CD4-positive, alpha-beta memory T cell (primary cell): ENCODE data around the gene AGBL4. TPM values are rescaled to one million over a fixed set of nuclear protein-coding genes. Genes with fewer than 3 reads are reported as not detected.
A peak's percentile ranks its signal among the peaks of the same experiment; 100 is the strongest.

ENCODE experiments used
- CTCF ChIA-PET: fragments of 350-600 bp; sonication (Branson Sonifier 250); formaldehyde crosslinking; loops from one replicate; lab custom pipeline; 2021; ENCODE audit warnings: inconsistent platforms; ENCODE audit not compliant: partially characterized antibody; lab: Charles Lee
- POLR2A ChIA-PET: fragments of 350-600 bp; sonication (Branson Sonifier 250); formaldehyde crosslinking; loops from one replicate; lab custom pipeline; 2021; ENCODE audit not compliant: partially characterized antibody; lab: Charles Lee
- DNase-seq, 5 donors: peaks; one replicate each; pipeline versions ENCODE4 v3.0.0 to v3.0.0-alpha.2; 2020 to 2022; ENCODE audit warnings: mixed read lengths in 1 of 5
- H3K27ac ChIP-seq: one replicate; pipeline ENCODE4 v1.7.0; 2013; ENCODE audit warnings: low read depth, low read length
- H3K27me3 ChIP-seq: 2 replicates; pipeline ENCODE4 v1.7.0; 2013; ENCODE audit warnings: mild to moderate bottlenecking, low read length, moderate library complexity; ENCODE audit not compliant: insufficient read depth
- H3K36me3 ChIP-seq: 2 replicates; pipeline ENCODE4 v1.7.0; 2013; ENCODE audit warnings: mild to moderate bottlenecking, low read length, moderate library complexity; ENCODE audit not compliant: insufficient read depth
- H3K4me1 ChIP-seq: 2 replicates; pipeline ENCODE4 v1.7.0; 2013; ENCODE audit warnings: mild to moderate bottlenecking, low read length, moderate library complexity; ENCODE audit not compliant: insufficient read depth
- H3K4me3 ChIP-seq, 2 donors: one replicate each; pipeline ENCODE4 v1.7.0; 2013; ENCODE audit warnings: low read length in 2 of 2, mild to moderate bottlenecking in 1 of 2
- H3K9me3 ChIP-seq, 2 donors: one replicate each; pipeline ENCODE4 v1.7.0; 2013; ENCODE audit warnings: low read length in 2 of 2, control low read depth in 1 of 2; ENCODE audit not compliant: control insufficient read depth in 1 of 2
- H3K27ac Mint-ChIP-seq, 7 donors: one replicate each; pipeline ENCODE4 v1.8.0; 2020 to 2021; ENCODE audit warnings: mixed read lengths in 7 of 7, mild to moderate bottlenecking in 6 of 7, inconsistent platforms in 3 of 7, moderate library complexity in 3 of 7
- H3K27me3 Mint-ChIP-seq, 2 donors: one replicate each; pipeline ENCODE4 v1.8.0; 2020 to 2021; ENCODE audit warnings: mixed read lengths in 2 of 2
- H3K36me3 Mint-ChIP-seq, 2 donors: one replicate each; pipeline ENCODE4 v1.8.0; 2020 to 2021; ENCODE audit warnings: mixed read lengths in 2 of 2, inconsistent platforms in 1 of 2, mild to moderate bottlenecking in 1 of 2
- H3K4me1 Mint-ChIP-seq, 4 donors: one replicate each; pipeline ENCODE4 v1.8.0; 2020 to 2021; ENCODE audit warnings: mixed read lengths in 4 of 4, mild to moderate bottlenecking in 1 of 4
- H3K4me3 Mint-ChIP-seq, 8 donors: one replicate each; pipeline ENCODE4 v1.8.0; 2020 to 2021; ENCODE audit warnings: mixed read lengths in 8 of 8, mild to moderate bottlenecking in 7 of 8, moderate library complexity in 6 of 8, inconsistent platforms in 3 of 8
- H3K9me3 Mint-ChIP-seq, 8 donors: one replicate each; pipeline ENCODE4 v1.8.0; 2020 to 2021; ENCODE audit warnings: mixed read lengths in 8 of 8, mild to moderate bottlenecking in 5 of 8, inconsistent platforms in 3 of 8, moderate library complexity in 1 of 8
- intact Hi-C: fragments of 100-400 bp; cut with micrococcal nuclease; formaldehyde crosslinking; loops from one replicate; pipeline ENCODE4 v1.15.1; 2023
- polyA plus RNA-seq, 2 donors: library from polyadenylated mRNA; unstranded; fragments of 300-500 nt; fragmentation: Illumina TruSeq; gene quantifications; one replicate each; pipeline ENCODE4 v1.2.3, GENCODE V29; 2021
- total RNA-seq, 2 experiments: library from RNA; stranded (reverse); gene quantifications; one replicate each; pipeline ENCODE4 v1.2.3, GENCODE V29; 2021

Gene AGBL4
- total and polyA plus RNA-seq, 4 experiments from 2014 or later, result not detected

GRCh38 chr1:48558366-48558765 lies 1465.4 kb downstream of the AGBL4 start:
- H3K4me1 ChIP-seq, result no peaks in the 10 kb centered on the region
- peaks cover 0 to 3% (median 0%) of the 10 kb centered on the region in 8 donors for H3K9me3 Mint-ChIP-seq
- intact Hi-C loops, result no loop called here
- H3K9me3 ChIP-seq, result no peaks in the 10 kb centered on the region
- H3K27me3 Mint-ChIP-seq, result peaks cover 0 to 10% of the 10 kb centered on the region in 2 donors
- ChIA-PET POLR2A (no interaction called here), CTCF (no interaction called here)
- no peaks in the 10 kb centered on the region for H3K4me1 Mint-ChIP-seq
- no peaks in the 10 kb centered on the region for H3K36me3 Mint-ChIP-seq
- H3K27ac ChIP-seq, result no peak overlapping the region
- no peak overlapping the region for H3K27ac Mint-ChIP-seq
- no peak overlapping the region for H3K4me3 ChIP-seq
- DNase-seq, result no peak
- H3K36me3 ChIP-seq, result no peaks in the 10 kb centered on the region
- no peaks in the 10 kb centered on the region for H3K27me3 ChIP-seq
- H3K4me3 Mint-ChIP-seq, result no peak overlapping the region

- CTCF ChIA-PET, result no interaction called here
- Mint-ChIP-seq H3K27me3 (peaks cover 0 to 7% of the 10 kb centered on the region in 2 donors), H3K4me1 (no peaks in the 10 kb centered on the region), H3K27ac (no peak overlapping the region), H3K9me3 (peaks cover 0 to 2% (median 0%) of the 10 kb centered on the region in 8 donors), H3K36me3 (no peaks in the 10 kb centered on the region), H3K4me3 (no peak overlapping the region)
- no peak overlapping the region for H3K27ac ChIP-seq
- POLR2A ChIA-PET, result no interaction called here
- intact Hi-C loops, result no loop called here
- H3K4me3 ChIP-seq, result no peak overlapping the region
- H3K9me3 ChIP-seq, result no peaks in the 10 kb centered on the region
- H3K4me1 ChIP-seq, result no peaks in the 10 kb centered on the region
- no peaks in the 10 kb centered on the region for H3K27me3 ChIP-seq
- H3K36me3 ChIP-seq, result no peaks in the 10 kb centered on the region
- no peak for DNase-seq
Measured at GRCh38 chr1:48556186-48556850, 1467.4 kb downstream of the AGBL4 start.

GRCh38 chr1:48555271-48555670 lies 1468.5 kb downstream of the AGBL4 start:
- Mint-ChIP-seq H3K27me3 (peaks cover 0 to 7% of the 10 kb centered on the region in 2 donors), H3K27ac (no peak overlapping the region), H3K36me3 (no peaks in the 10 kb centered on the region), H3K4me3 (no peak overlapping the region), H3K9me3 (no peaks in the 10 kb centered on the region), H3K4me1 (no peaks in the 10 kb centered on the region)
- ChIA-PET POLR2A (no interaction called here), CTCF (no interaction called here)
- H3K4me1 ChIP-seq, result no peaks in the 10 kb centered on the region
- intact Hi-C loops, result no loop called here
- H3K27me3 ChIP-seq, result no peaks in the 10 kb centered on the region
- no peak overlapping the region for H3K27ac ChIP-seq
- H3K4me3 ChIP-seq, result no peak overlapping the region
- H3K9me3 ChIP-seq, result no peaks in the 10 kb centered on the region
- no peak for DNase-seq
- H3K36me3 ChIP-seq, result no peaks in the 10 kb centered on the region

GRCh38 chr1:48552903-48553606 lies 1470.7 kb downstream of the AGBL4 start:
- no peaks in the 10 kb centered on the region for H3K9me3 ChIP-seq
- no peaks in the 10 kb centered on the region for H3K36me3 Mint-ChIP-seq
- no peak overlapping the region for H3K27ac ChIP-seq
- POLR2A ChIA-PET, result no interaction called here
- no peaks in the 10 kb centered on the region for H3K4me1 ChIP-seq
- intact Hi-C loops, result no loop called here
- no peaks in the 10 kb centered on the region for H3K4me1 Mint-ChIP-seq
- CTCF ChIA-PET, result no interaction called here
- peaks cover 0 to under 1% of the 10 kb centered on the region in 2 donors for H3K27me3 Mint-ChIP-seq
- H3K27ac Mint-ChIP-seq, result no peak overlapping the region
- H3K27me3 ChIP-seq, result no peaks in the 10 kb centered on the region
- H3K9me3 Mint-ChIP-seq, result no peaks in the 10 kb centered on the region
- DNase-seq, result no peak
- no peak overlapping the region for H3K4me3 Mint-ChIP-seq
- H3K36me3 ChIP-seq, result no peaks in the 10 kb centered on the region
- no peak overlapping the region for H3K4me3 ChIP-seq

GRCh38 chr1:48552420-48552819 lies 1471.3 kb downstream of the AGBL4 start:
- ChIA-PET POLR2A (no interaction called here), CTCF (no interaction called here)
- intact Hi-C loops, result no loop called here
- Mint-ChIP-seq H3K4me3 (no peak overlapping the region), H3K9me3 (no peaks in the 10 kb centered on the region), H3K36me3 (no peaks in the 10 kb centered on the region), H3K27me3 (no peaks in the 10 kb centered on the region), H3K4me1 (no peaks in the 10 kb centered on the region), H3K27ac (no peak overlapping the region)
- Histone ChIP-seq H3K27me3 (no peaks in the 10 kb centered on the region), H3K27ac (no peak overlapping the region), H3K9me3 (no peaks in the 10 kb centered on the region), H3K4me1 (no peaks in the 10 kb centered on the region), H3K4me3 (no peak overlapping the region), H3K36me3 (no peaks in the 10 kb centered on the region)
- no peak for DNase-seq

GRCh38 chr1:48548985-48549384 lies 1474.8 kb downstream of the AGBL4 start:
- ChIA-PET CTCF (no interaction called here), POLR2A (no interaction called here)
- no peak overlapping the region for H3K27ac Mint-ChIP-seq
- Histone ChIP-seq H3K27me3 (no peaks in the 10 kb centered on the region), H3K36me3 (no peaks in the 10 kb centered on the region), H3K4me1 (no peaks in the 10 kb centered on the region), H3K27ac (no peak overlapping the region), H3K9me3 (no peaks in the 10 kb centered on the region), H3K4me3 (no peak overlapping the region)
- peak in 1 of 5 donors; percentile 7 for DNase-seq
- H3K9me3 Mint-ChIP-seq, result no peaks in the 10 kb centered on the region
- H3K36me3 Mint-ChIP-seq, result no peaks in the 10 kb centered on the region
- no peak overlapping the region for H3K4me3 Mint-ChIP-seq
- no peaks in the 10 kb centered on the region for H3K4me1 Mint-ChIP-seq
- peaks cover 0 to 3% of the 10 kb centered on the region in 2 donors for H3K27me3 Mint-ChIP-seq
- intact Hi-C loops, result no loop called here

GRCh38 chr1:48547561-48548220 lies 1476.1 kb downstream of the AGBL4 start:
- CTCF ChIA-PET, result no interaction called here
- intact Hi-C loops, result no loop called here
- no peaks in the 10 kb centered on the region for H3K36me3 ChIP-seq
- no peak for DNase-seq
- H3K9me3 ChIP-seq, result no peaks in the 10 kb centered on the region
- no peaks in the 10 kb centered on the region for H3K4me1 ChIP-seq
- no peak overlapping the region for H3K27ac Mint-ChIP-seq
- no peak overlapping the region for H3K4me3 ChIP-seq
- H3K36me3 Mint-ChIP-seq, result no peaks in the 10 kb centered on the region
- no peak overlapping the region for H3K27ac ChIP-seq
- no peaks in the 10 kb centered on the region for H3K4me1 Mint-ChIP-seq
- H3K9me3 Mint-ChIP-seq, result no peaks in the 10 kb centered on the region
- POLR2A ChIA-PET, result no interaction called here
- no peaks in the 10 kb centered on the region for H3K27me3 ChIP-seq
- H3K4me3 Mint-ChIP-seq, result no peak overlapping the region
- peaks cover 0 to 3% of the 10 kb centered on the region in 2 donors for H3K27me3 Mint-ChIP-seq
